Suprapubic skin (tissue), 4 donors: ENCODE data around the gene RBM34. TPM values are rescaled to one million over a fixed set of nuclear protein-coding genes. Genes with fewer than 3 reads are reported as not detected.

Experiments used
- DNase-seq, 2 donors: peaks; one replicate each; pipeline ENCODE4 v3.0.0-alpha.2; 2019; ENCODE audit warnings: low spot score in 2 of 2
- H3K27ac ChIP-seq: fragments of 200-600 bp; sonication (generic); one replicate; pipeline ENCODE4 v1.5.1; 2019
- H3K27me3 ChIP-seq: fragments of 200-600 bp; sonication (generic); one replicate; pipeline ENCODE4 v1.5.1; 2019
- H3K36me3 ChIP-seq: fragments of 200-600 bp; sonication (generic); one replicate; pipeline ENCODE4 v1.5.1; 2019
- H3K4me1 ChIP-seq: fragments of 200-600 bp; sonication (generic); one replicate; pipeline ENCODE4 v1.5.1; 2019
- H3K4me3 ChIP-seq: fragments of 200-600 bp; sonication (generic); one replicate; pipeline ENCODE4 v1.5.1; 2019; ENCODE audit warnings: mild to moderate bottlenecking
- H3K9me3 ChIP-seq: fragments of 200-600 bp; sonication (generic); one replicate; pipeline ENCODE4 v1.5.1; 2019
- EP300 ChIP-seq: sonication (generic); formaldehyde crosslinking; IDR thresholded peaks from one replicate; pipeline ENCODE4 v1.6.1; 2017; ENCODE audit warnings: antibody characterized with exemption
- POLR2A ChIP-seq, 2 donors: fragments of 450-650 bp; IDR thresholded peaks; one replicate each; pipeline ENCODE4 v1.6.1; 2017; ENCODE audit warnings: antibody characterized with exemption in 2 of 2, mild to moderate bottlenecking in 2 of 2, moderate library complexity in 2 of 2
- POLR2AphosphoS5 ChIP-seq, 3 donors: sonication (generic); formaldehyde crosslinking; IDR thresholded peaks; one replicate each; pipeline ENCODE4 v1.6.1; 2017; ENCODE audit warnings: antibody characterized with exemption in 3 of 3
- WGBS: methylation state at CpG from one replicate; pipeline ENCODE4 v1.1.5; 2018; 5-methylcytosine and 5-hydroxymethylcytosine counted together
- total RNA-seq, 4 donors: library from RNA; depleted of rRNA; stranded (reverse); fragments of >200 nt; gene quantifications; one replicate each; pipeline ENCODE4 v1.1.0, GENCODE V29; 2016
- TF ChIP-seq, protein P1 (sequence below), 2 donors: fragments of 200-600 bp in 1 of 2; fragments of 450-650 bp in 1 of 2; sonication (generic) in 1 of 2; IDR thresholded peaks; one replicate each; pipeline ENCODE4 v1.5.1; 2016 to 2019; ENCODE audit warnings: antibody characterized with exemption in 2 of 2, mild to moderate bottlenecking in 1 of 2, moderate library complexity in 1 of 2

RBM34 gene
- total RNA-seq, 4 donors from 2014 or later = 35.2 to 75.9 (median 51.2) TPM

DNA sequence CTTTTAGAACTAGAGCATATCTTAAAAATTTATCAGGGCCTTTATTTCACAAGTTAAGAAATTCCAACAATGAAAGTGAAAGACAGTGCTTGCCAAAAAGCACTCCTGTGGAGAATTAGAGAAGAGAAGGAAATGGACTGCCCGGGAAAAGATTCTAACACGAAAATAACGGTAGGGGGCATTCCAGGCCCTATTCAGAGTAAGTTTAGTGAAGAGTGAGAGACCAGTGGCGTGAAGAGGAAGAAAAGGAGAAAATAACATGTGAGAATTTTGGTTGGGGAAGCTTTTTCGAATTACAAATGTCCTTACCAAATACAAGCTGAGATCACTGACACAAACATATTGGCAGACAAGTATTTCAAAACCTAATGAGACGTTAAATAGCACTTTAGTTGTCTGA, 38.4 kb upstream of the RBM34 start:
- TF ChIP-seq EP300 (no peak), POLR2AphosphoS5 (IDR thresholded peaks at IDR 0.05) (no peak), POLR2A (IDR thresholded peaks at IDR 0.05) (no peak)
- TF ChIP-seq, protein P1, sequence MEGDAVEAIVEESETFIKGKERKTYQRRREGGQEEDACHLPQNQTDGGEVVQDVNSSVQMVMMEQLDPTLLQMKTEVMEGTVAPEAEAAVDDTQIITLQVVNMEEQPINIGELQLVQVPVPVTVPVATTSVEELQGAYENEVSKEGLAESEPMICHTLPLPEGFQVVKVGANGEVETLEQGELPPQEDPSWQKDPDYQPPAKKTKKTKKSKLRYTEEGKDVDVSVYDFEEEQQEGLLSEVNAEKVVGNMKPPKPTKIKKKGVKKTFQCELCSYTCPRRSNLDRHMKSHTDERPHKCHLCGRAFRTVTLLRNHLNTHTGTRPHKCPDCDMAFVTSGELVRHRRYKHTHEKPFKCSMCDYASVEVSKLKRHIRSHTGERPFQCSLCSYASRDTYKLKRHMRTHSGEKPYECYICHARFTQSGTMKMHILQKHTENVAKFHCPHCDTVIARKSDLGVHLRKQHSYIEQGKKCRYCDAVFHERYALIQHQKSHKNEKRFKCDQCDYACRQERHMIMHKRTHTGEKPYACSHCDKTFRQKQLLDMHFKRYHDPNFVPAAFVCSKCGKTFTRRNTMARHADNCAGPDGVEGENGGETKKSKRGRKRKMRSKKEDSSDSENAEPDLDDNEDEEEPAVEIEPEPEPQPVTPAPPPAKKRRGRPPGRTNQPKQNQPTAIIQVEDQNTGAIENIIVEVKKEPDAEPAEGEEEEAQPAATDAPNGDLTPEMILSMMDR (IDR thresholded peaks at IDR 0.05) = no peak
- Histone ChIP-seq H3K27ac (no peak overlapping the region), H3K9me3 (no peaks in the 10 kb centered on the region), H3K4me3 (no peak overlapping the region), H3K36me3 (peaks cover 33% of the 10 kb centered on the region), H3K4me1 (peaks cover 5% of the 10 kb centered on the region), H3K27me3 (no peaks in the 10 kb centered on the region)
- no peak for DNase-seq
- 54% methylated on average over 6 of the region's 6 CpGs for WGBS

DNA sequence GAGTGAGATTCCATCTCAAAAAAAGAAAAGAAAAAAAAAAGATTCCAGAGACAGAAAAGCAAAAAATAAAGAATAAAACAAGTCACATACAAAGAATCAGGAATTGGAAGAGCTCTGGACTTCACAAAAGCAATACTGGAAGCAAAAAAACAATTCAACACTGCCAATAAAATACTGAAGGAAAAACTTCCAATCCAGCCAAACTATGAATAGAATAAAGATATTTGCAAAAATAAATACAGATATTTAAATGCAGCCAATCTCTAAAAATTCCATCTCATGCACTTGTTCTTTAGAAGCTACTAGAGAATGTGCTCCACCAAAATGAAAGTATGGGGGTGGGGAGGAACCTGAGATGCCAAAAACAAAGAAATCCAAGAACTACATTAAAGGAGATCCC, 29.4 kb upstream of the RBM34 start:
- no peaks in the 10 kb centered on the region for H3K27me3 ChIP-seq
- peaks cover 43% of the 10 kb centered on the region for H3K36me3 ChIP-seq
- H3K9me3 ChIP-seq = no peaks in the 10 kb centered on the region
- H3K4me3 ChIP-seq = no peak overlapping the region
- H3K27ac ChIP-seq = no peak overlapping the region
- H3K4me1 ChIP-seq = no peaks in the 10 kb centered on the region
- TF ChIP-seq POLR2A (IDR thresholded peaks at IDR 0.05) = no peak
- no peak for DNase-seq

DNA sequence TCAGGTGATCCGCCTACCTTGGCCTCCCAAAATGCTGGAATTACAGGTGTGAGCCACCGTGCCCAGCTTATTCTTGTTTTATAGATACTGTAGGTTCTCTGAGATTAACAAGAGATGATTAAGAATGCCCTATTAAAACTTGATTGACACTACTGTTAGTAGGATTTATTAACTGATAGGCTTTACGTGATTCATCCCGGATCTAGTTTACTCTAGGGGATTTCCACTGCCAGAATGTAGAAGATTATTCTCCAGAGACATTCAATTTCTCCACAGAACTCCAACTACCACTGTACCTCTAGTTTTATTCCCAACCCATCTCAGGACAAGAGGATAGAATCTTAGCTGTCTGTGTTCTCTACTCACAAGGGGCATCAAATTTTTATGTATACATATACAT, 26.3 kb upstream of the RBM34 start:
- H3K9me3 ChIP-seq = no peaks in the 10 kb centered on the region
- H3K4me3 ChIP-seq = no peak overlapping the region
- no peaks in the 10 kb centered on the region for H3K27me3 ChIP-seq
- H3K27ac ChIP-seq = no peak overlapping the region
- H3K36me3 ChIP-seq = peaks cover 27% of the 10 kb centered on the region
- no peak for DNase-seq
- TF ChIP-seq EP300 (no peak), POLR2AphosphoS5 (IDR thresholded peaks at IDR 0.05) (no peak), POLR2A (IDR thresholded peaks at IDR 0.05) (no peak)
- TF ChIP-seq, protein P1 (IDR thresholded peaks at IDR 0.05) = no peak
- 81% methylated on average over 4 of the region's 4 CpGs for WGBS
- no peaks in the 10 kb centered on the region for H3K4me1 ChIP-seq

GRCh38 chr1:235181561-235182245, 20.7 kb upstream of the RBM34 start:
- no peak for TF ChIP-seq EP300
- TF ChIP-seq POLR2AphosphoS5 (IDR thresholded peaks at IDR 0.05) = no peak
- TF ChIP-seq, protein P1 (IDR thresholded peaks at IDR 0.05) = no peak
- TF ChIP-seq POLR2A (IDR thresholded peaks at IDR 0.05) = no peak
- DNase-seq = no peak
- Histone ChIP-seq H3K9me3 (no peaks in the 10 kb centered on the region), H3K36me3 (peaks cover 39% of the 10 kb centered on the region), H3K27me3 (no peaks in the 10 kb centered on the region), H3K27ac (no peak overlapping the region), H3K4me3 (no peak overlapping the region), H3K4me1 (no peaks in the 10 kb centered on the region)
- 86% methylated on average over 8 of the region's 8 CpGs for WGBS

DNA sequence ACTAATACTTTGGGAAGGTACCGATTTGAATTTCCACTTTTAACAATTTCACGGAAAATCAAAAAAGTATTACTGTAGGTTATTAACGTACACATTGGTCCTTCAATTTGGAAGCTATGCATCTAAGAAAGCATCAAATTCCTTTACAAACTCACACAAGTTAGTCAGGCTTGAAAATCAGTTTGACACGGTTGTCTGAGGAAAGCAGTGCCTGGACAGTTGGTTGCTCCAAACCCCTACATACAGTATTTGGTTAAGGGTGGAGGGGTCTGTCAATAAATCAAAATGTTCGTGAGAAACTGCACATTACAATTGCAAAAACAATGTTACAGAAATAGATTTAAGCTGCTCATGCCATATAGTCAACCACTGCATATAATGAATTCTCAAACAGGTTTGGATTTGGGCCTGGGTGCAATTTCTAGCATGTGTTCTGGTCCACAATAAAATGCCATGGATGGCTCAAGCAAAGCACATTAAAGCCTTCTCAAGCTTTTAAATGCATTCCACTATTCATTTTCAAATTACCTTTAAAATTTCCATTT, 19.9 kb upstream of the RBM34 start:
- DNase-seq = no peak
- no peak overlapping the region for H3K4me3 ChIP-seq
- WGBS = 89% methylated on average over 5 of the region's 5 CpGs
- no peaks in the 10 kb centered on the region for H3K27me3 ChIP-seq
- no peaks in the 10 kb centered on the region for H3K9me3 ChIP-seq
- TF ChIP-seq EP300 (no peak), POLR2AphosphoS5 (IDR thresholded peaks at IDR 0.05) (no peak), POLR2A (IDR thresholded peaks at IDR 0.05) (no peak)
- TF ChIP-seq, protein P1 (IDR thresholded peaks at IDR 0.05) = no peak
- peaks cover 43% of the 10 kb centered on the region for H3K36me3 ChIP-seq
- no peaks in the 10 kb centered on the region for H3K4me1 ChIP-seq
- no peak overlapping the region for H3K27ac ChIP-seq
